Limb (tissue), 2 donors: ENCODE data around the gene GPR108.
A peak's percentile ranks its signal among the peaks of the same experiment; 100 is the strongest.
"Not testable (repeated sequence)": the region's sequence is repeated elsewhere in the genome, so short reads cannot be mapped to it uniquely, and the experiment has no call there.

Source experiments
- DNase-seq, 2 donors: peaks; one replicate each; pipeline ENCODE4 v3.0.0-alpha.2; 2016; ENCODE audit errors: extremely low spot score in 2 of 2

GPR108 gene

DNA sequence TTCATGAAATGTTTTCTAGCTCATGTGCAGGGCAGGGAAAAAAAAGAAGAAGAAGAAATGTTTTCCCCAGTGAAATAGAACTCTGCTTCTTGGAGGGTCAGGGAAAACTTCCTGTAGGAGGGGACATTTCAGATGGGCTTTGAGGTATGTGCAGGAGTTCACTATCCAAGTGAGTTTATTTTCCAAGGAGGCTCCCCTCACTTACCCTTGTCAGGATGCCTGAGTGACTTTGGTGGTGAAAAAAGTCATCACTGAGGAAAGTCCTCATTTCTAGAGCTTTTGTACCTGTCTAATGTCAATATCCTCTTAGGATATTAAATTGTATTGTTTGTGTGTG, 16.3 kb downstream of the GPR108 start:
- no peak for DNase-seq

DNA sequence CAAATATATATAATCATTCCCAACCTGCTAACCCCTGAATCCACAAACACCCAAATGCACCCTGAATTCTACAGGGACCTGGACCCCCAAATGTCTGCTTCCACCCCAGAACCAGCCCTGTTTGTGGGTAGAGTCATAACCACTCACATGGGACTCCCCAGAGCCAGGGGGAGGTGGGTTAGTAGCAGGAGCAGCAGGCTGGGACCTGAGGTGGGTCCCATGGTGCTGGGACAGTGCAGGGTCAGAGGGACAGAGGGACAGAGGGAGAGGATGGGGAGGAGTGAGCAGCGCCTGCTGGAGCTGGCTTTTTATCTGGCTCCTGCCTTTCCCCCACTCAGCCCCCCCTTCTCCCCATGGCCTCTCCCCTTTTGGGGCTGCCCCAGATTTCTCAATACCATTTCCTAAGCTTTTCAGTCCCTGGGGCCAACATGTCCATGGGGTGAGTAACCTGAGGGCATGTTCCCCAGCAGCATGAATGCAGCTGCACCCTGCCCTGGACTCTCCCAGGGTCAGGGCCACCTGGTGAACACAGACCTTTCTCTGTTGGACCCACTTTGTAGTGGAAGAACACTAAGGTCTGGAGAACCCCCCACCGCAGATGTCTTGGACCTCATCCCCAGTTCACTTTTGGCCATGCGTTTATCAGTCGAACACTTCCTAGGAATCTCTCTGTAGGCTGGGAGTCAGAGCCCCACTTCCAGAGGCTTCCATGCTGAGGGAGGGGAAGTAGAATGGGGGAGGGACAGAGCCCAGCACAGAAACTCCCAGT, 16.8 kb downstream of the GPR108 start, which contains the start of gene C3:
Gene C3, minus strand, starts transcription at position 282 of the 769 bp plus-strand sequence. Its CDS starts 61 bp downstream, at position 221.
- peak in 1 of 2 donors; percentile 14 for DNase-seq

DNA sequence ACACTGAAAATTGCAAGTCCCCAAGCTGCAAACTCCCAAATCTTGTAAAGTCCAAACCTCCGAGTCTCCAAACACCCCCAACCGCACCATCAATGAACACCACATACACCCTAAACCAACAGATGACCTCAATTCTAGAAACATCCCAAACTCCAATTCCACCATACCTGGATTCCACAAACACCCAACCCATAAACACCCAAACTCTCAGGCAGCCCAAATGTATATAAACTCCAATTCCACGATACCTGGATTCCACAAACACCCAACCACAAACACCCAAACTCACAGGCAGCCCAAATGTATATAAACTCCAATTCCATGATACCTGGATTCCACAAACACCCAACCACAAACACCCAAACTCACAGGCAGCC, 17.4 kb downstream of the GPR108 start:
- no peak for DNase-seq

DNA sequence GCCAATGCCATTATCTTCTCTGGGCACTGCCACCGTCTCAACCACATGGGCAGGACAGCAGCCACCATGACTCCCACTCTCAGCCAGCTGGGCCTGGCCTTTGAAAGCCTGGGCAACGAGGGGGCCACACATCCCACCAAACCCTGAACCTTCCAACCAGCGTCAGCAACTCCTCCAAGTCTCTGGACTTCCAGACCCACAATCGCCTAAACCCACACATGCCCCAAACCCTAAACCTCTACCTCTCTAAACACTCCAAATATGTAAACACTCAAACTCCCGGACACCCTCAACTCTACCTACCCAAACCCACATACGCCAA, 17.9 kb downstream of the GPR108 start:
- peak in 1 of 2 donors; percentile 11 for DNase-seq

DNA sequence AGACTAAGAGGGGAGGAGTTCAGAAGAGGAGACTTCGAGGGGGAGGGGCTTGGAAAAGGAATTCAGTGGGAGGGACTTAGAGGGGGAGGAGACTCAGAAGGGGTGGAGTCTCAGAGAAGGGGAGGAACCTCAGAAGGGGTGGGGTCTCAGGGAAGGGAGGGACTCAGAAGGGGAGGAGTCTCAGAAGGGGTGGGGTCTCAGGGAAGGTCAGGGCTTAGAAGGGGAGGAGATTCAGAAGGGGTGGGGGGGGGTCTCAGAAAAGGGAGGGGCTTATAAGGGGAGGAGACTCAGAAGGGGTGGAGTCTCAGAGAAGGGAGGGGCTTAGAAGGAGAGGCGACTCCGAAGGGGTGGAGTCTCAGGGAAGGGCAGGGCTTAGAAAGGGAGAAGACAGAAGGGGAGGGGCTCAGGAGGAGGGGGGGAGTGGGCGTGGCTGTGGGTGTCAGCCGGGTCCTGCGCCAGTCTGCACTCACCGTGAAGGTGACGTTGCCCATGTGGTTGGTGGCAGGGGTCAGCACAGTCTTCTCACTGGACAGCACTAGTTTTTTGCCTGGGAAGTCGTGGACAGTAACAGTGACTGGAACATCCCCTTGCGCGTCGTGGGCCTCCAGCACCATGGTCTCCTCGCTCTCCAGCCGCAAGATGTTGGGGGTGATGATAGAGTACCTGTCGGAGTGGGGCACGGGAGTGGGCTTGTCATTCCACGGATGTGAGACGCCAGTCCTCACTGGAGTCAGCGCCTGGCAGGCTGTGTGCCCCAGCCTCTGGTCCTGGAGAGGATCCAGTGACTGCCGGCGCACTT, 18.4 kb downstream of the GPR108 start:
- peak in 1 of 2 donors; percentile 27 for DNase-seq

DNA sequence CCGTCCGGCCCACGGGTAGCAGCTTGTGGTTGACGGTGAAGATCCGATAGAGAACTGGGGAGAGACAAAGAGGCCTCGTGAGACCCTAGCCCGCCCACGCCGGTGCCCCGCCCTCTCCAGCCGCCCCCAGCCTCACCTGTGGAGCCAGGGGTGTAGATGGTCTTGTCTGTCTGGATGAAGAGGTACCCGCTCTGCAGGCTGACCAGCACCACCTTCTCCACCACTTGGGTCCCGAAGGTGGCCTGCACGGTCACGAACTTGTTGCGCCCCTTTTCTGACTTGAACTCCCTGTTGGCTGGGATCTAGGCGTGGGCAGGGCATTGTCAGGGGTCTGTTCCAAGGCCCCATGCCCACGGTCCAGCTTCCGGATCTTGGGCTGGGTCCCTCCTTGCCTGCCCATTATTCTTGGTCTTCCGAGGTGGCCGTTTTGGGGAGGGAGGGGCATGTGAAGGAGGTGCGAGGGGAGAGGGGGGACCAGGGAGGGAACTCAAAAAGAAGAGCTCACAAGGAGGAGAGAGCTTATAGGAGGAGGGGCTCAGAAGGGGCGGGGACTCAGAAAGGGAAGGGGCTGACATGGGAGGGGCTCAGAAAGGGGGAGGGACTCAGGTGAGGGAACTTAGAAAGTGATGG, 19.2 kb downstream of the GPR108 start:
- DNase-seq = peak in 1 of 2 donors; percentile 21

DNA sequence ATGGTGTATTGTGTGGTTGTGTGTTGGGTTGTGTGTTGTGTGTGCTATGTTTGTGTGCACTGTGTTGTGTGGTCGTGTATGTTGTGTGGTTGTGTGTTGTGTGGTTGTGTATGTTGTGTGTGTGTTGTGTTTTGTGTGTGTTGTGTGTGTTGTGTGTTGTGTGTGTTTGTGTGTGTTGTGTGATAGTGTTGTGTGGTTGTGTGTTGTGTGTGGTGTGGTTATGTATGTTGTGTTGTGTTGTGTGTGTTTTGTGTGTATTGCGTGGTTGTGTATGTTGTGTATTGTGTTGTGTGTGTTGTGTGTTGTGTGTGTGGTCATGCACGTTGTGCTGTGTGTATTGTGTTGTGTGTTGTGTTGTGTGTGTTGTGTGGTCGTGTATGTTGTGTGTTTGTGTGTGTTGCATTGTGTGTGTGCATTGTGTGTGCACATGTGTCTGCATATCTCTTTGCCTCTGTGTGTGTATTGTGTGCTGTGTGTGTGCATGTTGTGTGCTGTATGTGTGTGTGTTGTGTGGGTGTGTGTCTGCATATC, 19.9 kb downstream of the GPR108 start:
- DNase-seq = peak in 1 of 2 donors; percentile 16

DNA sequence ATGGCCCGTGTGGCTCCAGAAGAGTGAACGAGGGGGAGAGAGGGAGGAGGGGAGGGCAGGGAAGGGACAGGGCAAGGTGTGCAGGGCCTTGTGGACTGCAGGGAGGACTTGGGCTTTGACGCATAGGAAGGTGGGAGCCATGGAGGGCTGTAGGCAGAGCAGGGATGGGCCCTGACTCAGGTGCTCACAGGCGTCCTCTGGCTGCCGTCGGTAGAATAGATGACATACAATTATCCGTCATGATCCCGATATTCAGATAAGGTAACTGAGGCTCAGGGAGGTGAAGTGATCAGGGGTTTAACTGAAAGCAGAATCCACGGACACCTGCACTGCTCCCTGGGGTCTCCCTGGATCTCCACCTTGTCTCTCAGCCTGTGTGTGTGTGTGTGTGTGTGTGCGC, 20.3 kb downstream of the GPR108 start:
- DNase-seq = peak in 1 of 2 donors; percentile 21

DNA sequence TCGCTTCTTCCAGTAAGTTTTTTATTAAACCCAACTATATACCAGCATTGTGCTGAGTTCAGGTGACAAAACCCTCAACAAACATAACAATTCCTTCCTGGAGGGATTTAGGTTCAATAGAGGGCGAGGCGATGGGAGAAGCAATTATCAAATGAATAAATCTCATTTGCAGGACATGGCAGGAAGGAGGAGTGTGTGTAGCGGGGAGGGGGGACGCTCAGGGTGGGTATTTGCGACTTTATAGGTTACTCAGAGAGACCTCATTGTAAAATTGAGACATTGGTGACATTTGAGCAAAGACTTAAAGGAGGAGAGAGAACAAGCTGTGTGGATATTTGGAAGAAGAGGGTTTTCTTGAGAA, 20.8 kb downstream of the GPR108 start:
- DNase-seq = no peak

DNA sequence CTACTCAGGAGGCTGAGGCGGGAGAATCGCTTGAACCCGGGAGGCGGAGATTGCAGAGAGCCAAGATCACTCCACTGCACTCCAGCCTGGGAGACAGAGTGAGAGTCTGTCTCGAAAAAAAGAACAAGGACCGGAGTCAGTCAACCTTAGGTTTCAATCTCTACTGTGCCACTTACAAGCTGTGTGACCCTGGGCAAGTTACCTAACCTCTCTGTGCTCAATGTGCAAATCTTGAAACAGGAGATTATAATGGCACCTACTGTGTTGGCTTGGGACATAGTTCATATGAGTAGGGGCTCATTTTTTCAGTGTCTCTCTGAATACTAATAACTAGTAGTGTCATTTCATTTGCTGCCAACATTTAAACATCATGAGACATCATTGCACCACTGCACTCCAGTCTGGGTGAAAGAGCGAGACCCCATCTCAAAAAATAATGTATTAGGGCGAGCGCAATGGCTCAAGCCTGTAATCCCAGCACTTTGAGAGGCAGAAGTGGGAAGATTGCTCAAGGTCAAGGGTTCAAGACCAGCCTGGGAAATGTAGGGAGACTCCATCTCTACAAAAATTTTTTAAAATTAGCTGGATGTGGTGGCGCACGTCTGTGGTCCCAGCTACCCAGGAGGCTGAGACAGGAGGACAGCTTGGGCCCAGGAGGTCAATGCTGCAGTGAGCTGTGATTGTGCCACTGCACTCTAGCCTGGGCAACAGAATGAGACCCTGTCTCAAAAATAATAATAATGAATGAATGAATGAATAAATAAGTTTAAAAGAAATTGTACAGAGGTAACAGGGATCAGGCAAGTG, 22.4 kb downstream of the GPR108 start:
- DNase-seq = no peak

DNA sequence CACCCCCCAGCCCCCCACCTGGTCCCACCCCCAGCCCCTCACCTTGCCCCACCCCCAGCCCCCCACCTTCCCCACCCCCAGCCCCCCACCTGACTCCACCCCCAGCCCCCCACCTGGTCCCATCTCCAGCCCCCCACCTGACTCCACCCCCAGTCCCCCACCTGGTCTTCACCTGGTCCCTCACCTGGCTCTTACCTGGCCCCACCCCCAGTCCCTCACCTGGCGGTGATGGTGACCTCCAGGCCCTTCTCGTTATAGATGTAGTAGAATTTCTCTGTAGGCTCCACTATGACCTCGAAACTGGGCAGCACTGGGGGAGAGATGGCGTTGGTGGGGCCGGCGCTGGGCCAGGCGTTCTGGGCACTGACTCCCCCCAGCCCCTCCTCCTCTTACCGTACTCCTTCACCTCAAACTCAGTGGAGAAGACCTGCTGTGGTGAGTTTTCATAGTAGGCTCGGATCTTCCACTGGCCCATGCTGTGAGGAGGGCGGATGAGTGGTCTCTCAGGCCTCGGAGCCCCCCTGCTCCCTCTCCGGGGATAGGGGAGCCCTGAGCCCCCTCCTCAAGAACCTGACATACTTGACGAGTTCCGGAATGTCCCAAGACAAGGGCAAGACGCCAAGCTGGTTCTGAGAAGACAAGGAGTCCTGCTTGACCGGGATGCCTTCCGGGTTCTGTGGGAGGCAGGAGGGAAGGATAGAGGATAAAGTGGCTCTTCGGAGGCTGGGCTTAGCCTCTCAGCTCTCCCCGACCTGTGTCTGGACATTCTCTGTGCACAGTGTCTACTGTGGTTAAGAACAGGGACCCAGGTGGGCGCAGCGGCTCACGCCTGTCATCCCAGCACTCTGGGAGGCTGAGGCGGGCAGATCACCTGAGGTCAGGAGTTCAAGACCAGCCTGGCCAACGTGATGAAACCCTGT, 23.3 kb downstream of the GPR108 start:
- no peak for DNase-seq

DNA sequence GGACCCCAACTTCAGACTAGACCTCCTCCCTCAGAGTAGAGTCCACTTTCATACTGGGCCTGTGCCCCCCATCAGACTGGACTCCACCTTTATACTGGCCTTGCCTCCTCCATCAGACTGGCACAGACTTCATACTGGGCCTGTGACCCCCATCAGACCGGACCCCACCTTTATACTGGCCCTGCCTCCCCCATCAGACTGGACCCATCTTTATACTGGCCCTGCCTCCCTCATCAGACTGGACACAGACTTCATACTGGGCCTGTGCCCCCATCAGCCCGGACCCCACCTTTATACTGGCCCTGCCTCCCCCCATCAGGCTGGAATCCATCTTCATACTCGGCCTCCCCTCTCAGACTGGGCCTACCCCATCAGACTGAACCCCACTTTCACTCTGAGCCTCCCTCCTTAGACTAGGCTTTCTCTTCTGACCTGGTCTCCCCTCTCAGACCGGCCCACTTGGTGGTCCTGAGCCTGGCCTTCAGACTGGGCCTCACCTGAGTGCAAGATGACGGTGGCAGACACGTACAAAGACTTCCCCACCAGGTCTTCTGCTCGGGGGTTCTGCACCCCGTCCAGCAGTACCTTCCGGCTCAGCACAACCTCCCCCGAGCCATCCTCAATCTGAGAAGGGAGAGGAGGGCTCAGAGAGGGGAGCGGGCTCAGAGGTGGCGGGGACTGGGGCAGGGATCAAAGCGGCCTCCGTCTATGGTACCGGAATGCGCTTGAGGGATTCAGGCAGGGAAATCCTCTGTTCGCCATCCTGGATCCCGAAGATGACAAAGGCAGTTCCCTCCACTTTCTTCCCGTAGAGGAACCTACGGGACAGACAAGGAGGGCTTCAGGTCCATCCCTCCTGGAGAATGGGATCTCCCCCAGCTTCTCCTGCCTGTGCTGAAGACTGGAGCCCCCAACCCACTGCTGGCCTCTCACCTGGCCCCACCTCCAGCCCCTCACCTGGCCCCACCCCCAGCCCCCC, 24.4 kb downstream of the GPR108 start:
- no peak for DNase-seq

DNA sequence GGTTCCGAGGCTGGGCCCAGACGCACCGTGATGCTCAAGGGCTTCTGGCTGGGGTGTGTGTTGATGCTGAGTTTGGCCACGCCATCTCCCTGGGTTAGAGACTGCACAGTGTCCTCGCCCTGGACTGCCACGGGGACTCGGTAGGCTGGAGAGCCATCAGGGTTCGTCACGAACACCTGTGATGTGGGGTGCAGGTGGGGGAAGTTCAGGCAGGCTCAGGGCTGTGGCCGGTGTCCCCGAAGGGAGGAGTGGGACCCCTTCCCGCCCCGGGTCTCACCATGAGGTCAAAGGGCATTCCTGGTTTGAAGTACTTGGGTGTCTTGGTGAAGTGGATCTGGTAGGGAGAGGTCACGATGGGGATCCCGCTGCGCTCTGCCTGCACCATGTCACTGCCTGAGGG, 25.1 kb downstream of the GPR108 start:
- no peak for DNase-seq

DNA sequence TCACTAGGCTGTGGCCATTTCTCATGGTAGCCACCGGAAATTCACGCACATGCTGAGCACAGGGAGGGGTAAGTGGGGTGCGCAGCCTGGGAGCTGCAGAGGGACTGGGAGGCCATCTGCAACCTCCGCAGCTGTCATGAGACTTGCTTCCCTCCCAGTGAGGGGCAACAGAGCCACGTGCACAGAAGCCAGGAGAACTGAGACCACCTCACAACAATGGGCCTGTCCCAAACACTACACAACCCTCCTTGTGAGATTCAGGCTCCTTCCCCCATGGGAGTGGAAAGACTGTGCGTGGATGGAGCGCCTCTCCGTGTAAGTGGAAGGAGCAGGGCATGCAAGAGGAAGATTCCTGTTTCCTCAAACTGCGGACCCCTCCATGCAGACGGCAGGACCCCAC, 25.8 kb downstream of the GPR108 start:
- no peak for DNase-seq

DNA sequence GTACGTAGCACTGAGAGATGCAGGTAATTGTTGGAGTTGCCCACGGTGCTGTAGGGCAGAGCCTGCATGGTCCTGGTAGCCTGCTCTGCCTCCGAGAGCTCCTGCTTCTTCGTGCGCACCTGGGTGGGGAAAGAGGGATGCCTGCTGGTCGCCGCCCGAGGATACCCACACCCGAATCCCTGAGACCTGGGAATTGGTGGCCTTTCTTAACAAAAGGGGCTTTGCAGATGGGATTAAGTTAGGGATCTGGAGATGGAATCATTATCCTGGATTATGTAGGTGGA, 26.4 kb downstream of the GPR108 start:
- no peak for DNase-seq

DNA sequence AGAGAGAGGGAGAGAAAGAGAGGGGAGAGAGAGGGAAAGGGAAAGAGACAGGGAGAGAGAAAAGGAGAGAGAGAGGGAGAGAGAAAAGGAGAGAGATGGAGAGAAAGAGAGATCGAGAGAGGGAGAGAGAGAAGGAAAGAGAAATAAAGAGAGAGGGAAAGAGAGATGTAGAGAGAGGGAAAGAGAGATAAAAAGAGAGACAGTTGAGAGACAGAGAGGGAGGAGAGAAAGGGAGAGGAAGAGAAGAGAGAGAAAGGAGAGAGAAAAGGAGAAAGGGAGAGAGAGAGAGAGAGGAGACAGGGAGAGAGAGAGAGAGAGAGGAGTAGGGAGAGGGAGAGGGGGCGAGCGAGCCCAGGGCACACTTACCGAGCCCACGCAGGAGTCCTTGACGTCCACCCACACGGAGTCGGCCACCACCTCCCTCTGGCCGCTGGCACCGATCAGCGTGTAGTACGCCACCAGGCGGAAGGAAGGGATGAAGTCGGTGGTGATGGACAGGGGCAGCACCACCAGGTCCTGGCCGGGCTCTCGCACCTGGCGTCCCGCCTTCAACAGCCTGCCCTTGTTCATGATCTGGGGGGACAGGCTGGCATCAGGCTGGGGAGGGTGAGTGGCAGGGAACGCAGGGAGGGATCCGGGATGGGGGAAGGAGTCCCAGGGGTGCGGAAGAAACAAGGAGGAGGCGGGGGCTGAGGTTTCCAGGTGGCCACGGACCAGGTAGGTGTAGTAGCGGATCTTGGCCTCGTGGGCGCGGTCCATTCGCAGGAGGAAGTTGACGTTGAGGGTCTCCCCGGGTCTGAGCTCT, 26.9 kb downstream of the GPR108 start:
- no peak for DNase-seq

DNA sequence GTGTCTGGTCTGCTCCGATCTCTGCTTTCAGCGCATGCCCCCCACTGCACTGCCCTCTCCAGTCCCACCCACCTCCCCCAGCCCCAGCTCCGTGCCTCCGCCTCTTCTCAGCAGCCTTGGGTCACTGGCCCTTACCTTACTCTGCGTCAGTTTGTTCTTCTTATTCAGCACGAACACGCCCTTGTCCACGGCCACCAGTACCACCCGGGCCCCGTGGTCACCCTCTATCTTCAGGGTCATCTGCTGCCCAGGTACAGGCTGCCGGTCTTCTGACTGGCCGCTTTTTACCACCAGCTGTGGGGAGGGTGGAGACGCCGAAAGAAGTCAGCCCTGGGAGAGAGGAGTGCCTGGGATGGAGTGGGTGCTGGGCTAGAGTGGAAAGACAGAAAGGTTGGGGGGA, 27.8 kb downstream of the GPR108 start:
- DNase-seq = no peak

DNA sequence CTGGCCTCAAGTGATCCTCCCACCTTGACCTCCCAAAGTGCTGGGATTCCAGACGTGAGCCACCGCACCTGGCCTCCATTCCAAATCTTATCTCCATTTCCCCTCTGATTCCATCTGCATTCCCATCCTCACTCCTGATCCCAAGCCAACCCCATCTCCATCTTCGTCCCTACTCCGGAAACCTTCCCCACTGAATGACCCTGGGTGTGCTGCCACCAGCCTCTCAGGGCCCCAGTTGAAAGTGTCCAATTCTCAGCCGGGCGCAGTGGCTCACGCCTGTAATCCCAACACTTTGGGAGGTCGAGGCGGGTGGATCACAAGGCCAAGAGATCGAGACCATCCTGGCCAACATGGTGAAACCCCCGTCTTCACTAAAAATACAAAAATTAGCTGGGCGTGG, 28.5 kb downstream of the GPR108 start:
- DNase-seq = not testable (repeated sequence)

DNA sequence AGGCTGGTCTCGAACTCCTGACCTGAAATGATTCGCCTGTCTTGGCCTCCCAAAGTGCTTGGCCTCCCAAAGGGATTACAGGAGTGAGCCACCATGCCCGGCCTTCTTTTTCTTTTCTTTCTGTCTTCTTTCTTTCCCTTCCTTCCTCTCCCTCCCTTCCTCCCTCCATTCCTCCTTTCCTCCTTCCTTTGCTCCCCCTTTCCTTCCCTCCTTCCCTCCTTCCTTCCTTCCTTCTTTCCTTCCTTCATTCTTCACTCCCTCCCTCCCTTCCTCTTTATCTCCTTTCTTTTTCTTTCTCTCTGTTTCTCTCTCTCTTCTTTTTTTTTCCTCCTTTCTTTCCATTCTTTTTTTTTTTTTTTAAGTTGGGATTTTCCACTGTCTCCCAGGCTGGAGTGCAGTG, 29.0 kb downstream of the GPR108 start:
- no peak for DNase-seq
